Activated CD4-positive, alpha-beta T cell treated with anti-CD3 and anti-CD28 coated beads, Interleukin-2, amount 50 U/mL, for 16 hours (primary cell): ENCODE results near the gene MET.
"Not testable (repeated sequence)": the region's sequence is repeated elsewhere in the genome, so short reads cannot be mapped to it uniquely, and the experiment has no call there.

ENCODE experiments used
- DNase-seq: peaks from one replicate; pipeline ENCODE4 v3.0.0-alpha.2; 2020

Gene MET

DNA sequence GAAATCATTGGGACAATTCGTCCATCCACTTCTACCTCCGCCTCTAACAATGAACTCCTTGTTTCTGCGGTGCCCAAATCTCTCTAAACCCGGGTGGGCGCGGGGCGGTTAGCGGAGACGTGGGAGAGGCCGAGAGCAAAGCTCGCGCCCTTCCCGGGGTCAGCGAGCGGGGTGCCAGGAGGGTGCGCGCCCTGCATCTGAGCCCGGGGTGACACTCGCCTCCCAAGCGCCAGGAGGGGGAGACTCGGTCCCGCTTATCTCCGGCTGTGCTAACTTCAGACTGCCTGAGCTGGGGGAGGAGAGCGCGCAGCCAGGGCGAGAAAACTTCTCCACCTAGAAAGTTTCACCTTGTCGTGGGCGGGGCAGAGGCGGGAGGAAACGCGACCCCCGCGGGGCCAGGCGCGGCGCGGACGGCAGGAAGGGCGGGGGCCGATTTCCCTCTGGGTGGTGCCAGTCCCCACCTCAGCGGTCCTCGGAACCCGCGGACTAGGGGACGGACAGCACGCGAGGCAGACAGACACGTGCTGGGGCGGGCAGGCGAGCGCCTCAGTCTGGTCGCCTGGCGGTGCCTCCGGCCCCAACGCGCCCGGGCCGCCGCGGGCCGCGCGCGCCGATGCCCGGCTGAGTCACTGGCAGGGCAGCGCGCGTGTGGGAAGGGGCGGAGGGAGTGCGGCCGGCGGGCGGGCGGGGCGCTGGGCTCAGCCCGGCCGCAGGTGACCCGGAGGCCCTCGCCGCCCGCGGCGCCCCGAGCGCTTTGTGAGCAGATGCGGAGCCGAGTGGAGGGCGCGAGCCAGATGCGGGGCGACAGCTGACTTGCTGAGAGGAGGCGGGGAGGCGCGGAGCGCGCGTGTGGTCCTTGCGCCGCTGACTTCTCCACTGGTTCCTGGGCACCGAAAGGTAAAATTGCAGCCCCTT is at the start of gene MET:
MET (plus strand) TSS at position 516 of the 915 bp plus-strand sequence. CDS start 26,889 bp downstream, outside the sequence.
- DNase-seq, result peak; percentile 63

DNA sequence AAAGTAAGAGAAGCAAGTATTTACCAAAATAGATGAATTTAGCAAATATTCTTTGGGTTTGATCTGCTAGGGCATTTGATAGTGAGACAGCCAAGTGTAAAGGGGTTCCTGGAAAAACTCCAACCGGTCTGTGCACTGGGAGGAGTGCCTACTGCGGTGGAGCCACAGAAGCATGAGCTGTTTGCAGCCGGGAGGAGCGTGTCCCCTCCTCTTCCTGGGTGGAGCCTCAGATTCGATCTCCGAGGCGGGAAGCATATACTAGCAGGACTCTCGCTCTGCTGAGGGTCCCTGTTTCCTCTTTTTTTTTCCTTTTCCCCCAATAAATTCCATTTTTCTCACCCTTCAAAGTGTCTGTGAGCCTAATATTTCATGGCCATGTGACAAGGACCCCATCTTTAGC is 45.1 kb upstream of the MET start:
- DNase-seq, result no peak

DNA sequence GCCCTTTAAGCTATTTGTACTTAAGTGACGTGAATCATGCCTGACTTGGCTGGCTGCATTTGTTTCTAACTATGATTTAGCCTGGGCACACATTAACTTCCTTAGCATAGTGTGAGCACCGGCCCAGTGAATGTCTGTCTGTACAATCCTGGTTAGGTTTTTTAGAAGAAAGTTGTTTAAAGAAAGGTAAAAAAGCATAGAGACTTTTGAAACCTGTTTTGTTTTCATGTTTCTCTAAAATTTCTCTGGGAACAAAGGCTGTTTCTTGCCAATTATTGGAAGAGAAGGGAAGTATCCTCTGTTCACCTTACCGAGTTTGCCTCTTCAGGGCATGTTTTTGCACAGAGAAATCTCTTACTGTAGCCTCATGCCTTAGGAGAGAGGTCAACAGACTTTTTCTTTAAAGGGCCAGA is 42.9 kb upstream of the MET start:
- no peak for DNase-seq

DNA sequence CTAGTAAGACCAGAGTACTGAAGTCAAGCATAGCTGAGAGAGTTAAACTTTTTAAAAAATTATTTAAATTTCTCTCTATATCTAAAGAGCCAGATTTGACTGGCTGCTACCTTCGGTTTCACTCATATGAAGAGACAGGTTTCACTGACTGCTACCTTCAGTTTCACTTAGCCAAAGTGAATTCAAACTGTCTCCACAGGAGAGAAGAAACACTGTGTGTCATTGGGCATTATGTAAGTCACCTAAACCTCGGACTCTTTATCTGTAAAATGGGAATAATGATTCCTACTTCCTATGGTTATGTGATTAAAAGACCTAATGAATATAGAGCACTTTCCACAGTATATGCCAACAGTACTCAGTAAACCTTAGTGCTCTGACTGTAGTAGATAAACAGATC is 41.6 kb upstream of the MET start:
- DNase-seq, result peak; percentile 36

DNA sequence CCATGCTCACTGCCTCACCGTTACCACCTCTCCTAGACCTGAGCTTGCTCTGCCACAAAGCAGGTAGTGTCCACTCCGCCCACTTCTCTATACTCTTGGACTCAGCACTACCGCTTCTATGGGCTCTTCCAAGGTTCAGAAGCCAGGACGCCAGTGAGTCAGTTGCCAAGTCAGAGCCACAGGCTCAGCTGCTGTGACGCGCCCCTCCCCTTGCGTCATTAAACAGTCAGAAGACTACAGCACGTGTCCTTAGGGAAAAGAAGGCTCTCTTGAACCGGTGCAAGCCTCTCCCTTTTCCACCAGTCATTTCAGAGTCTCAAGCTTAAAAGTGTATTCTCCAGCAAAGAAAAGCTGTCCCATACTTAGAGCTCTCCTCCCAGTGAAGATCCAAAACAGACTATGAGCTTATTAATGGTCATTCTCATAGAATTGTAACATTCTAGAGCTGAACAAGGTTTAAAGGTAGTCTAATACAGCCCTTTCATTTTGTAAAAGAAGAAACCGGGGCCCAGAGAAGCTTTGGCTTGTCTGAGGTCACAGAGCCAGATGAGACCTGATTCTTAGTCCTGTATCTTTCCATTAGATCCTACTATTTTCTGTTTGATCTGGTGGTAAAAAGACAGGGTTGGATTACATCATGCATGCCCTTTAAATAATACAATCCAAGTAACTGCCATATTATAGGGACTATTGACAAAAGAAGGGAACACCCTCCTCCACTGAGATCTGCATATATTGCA is 40.9 kb upstream of the MET start:
- DNase-seq, result no peak

DNA sequence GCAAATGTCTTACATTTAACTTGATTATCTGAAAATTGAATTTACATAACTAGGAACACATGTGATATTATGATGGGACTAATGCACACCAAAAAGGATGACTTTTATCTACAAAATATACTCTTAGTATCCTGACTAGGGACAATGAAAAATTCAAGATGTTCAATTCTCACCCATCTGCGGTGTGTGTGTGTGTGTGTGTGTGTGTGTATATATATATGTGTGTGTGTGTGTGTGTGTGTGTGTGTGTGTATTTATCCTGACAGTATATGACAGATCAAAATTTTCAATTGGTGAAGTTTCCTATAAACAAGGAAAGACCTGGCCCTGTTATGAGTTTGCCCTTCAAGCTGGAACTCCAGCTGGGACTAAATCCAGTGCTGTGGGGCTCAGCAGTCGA is 40.3 kb upstream of the MET start:
- DNase-seq, result no peak

DNA sequence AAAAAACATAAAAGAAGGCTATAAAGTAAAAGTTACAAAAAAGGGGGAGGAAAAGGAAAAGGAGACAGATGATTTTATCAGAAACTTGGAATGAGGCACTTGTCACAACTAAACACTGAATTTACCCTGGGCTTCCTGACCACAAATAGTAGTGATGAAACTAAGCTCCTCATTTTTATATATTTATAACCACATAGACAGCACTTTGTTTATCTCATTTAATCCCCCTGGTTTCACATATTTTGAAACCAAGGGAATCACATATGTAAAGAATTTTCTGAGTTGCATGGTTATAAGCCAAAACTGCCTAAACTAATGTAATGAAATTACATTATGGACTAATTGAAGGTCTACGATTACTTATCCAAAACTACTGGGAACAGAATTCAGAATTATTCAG is 39.6 kb upstream of the MET start:
- DNase-seq, result no peak

DNA sequence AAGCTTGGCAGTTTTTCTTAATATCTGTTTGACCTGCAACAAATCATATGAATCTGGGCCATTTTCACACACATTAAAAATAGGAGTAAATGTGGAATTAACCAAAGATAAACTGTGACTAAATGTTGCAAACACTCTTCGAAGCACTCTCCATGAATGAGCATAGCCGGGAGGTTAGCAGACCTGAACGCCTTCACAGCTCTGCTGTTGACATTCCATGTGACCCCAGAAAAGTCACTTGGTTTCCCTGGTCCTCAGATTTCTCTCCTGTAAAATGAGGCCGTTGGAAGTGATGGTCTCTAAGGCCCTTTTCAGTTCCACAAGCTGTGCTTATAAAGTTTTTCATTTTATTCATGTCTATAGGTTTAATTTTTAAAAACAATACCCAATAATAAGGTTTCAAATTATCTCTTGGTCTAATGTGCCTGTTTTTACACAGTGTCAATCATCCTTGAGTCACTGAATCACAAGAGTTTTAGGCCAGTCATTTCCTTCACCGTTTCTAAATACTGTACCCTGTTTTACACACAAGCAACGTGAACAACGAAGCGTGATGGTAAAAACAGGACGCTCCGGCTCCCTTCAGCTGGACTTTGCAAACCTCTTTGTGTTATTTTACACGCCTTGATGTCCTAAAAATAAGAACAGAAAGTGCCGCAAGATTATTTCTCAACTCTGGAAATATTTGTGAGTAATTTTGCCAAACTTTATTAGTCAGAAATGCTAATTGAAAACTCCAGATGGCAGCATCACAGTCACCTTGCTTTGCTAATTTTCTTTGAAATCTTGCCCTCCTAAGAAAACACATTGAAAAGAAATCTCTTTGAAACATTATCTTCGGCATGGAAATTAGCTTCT is 38.6 kb upstream of the MET start:
- DNase-seq, result no peak

DNA sequence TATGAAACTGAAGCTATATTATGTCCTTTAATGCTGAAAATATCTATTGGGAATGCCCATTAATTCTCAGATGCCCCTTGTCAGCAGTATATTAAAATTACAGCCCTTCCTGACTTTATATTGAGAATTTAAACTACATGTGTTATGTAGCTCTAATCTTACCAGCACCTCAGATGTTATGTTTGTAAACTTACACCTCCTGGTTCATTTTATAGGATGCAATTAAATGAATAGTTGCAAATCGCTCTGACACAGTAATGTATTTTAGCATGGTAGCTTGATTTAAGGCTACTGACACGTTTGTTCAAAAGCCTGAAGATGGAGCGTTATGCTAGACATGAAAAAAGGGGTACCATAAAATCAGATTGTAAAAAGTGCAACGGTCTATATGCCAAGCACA is 35.0 kb upstream of the MET start:
- DNase-seq, result no peak

DNA sequence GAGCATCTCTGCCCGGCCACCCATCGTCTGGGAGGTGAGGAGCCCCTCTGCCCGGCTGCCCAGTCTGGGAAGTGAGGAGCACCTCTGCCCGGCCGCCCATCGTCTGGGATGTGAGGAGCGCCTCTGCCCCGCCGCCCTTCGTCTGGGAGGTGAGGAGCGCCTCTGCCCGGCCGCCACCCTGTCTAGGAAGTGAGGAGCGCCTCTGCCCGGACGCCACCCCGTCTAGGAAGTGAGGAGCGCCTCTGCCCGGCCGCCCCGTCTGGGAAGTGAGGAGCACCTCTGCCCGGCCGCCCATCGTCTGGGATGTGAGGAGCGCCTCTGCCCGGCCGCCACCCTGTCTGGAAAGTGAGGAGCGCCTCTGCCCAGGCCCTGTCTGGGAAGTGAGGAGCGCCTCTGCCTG is 33.4 kb upstream of the MET start:
- DNase-seq, result not testable (repeated sequence)

DNA sequence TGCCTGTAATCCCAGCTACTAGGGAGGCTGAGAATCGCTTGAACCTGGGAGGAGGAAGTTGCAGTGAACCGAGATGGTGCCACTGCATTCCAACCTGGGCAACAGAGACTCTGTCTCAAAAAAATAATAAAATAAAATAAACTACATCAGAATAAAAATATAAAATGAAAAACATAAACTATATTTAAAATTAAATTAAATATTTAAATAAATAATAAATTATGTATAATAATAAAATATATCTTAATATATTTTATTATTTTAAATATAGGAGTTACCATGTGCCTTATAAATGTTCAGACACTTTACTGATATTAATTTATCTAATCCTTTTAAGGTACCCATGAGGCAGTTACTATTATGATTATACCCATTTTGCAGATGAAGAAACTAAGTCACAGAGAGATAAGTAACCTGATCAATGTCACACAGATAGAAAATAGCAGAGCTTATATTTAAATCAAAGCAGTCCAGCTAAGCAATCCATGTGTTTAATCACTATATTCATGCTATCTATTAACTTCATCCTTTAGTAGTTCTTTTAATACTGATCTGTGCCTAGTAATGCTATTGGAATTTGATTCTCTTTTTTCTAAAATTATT is 30.3 kb upstream of the MET start:
- DNase-seq, result no peak

DNA sequence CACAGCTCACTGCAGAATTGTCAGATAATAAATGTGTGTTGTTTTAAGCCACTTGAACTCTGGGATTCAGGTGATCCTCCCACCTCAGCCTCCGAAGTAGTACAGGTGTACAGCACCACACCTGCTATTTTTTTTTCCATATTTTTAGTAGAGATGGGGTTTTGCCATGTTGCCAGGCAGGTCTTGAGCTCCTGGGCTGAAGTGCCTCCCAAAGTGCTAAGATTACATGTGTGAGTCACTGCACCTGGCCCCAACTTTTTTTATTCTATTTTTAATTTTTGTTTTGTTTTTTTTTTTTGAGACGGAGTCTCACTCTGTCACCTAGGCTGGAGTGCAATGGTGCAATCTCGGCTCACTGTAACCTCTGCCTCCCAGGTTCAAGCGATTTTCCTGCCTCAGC is 28.8 kb upstream of the MET start:
- not testable (repeated sequence) for DNase-seq

DNA sequence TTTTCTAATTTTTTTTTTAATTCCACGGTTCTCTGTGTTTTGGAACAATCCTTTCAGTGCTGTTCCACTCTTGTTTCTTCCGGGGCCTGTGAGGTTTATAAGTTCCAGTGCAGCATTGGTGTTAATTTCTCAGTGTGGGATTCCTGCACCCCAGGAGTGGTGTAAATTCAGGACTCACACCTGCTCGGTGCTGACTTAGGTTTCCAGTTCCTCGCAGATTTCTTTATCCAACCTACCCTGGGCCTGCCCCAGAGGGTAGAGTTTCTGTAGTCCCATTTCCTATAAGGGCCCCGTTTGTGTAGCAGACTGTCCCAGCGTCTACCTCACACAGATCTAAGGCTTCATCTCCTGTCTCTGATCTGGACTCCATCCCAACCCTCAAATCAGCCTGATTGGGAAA is 27.4 kb upstream of the MET start:
- DNase-seq, result no peak

DNA sequence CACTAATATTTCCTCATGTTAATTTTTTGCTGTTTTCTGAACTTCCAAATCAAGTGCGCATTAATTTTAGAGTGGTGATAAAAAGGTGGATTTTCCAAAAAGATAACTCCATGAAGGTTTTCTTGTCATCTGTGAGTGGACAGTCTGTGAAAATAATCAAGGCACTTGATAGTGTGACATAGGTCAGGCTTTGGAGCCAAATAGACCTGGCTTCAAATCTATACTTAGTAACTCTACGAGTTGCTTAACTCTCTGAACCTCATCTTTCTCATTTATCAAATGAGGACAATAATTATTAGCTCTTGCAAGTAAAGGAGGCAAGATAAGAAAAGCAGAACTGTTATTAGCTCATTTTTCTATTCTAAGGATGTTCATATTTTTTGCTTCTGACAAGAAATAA is 24.7 kb upstream of the MET start:
- DNase-seq, result no peak

DNA sequence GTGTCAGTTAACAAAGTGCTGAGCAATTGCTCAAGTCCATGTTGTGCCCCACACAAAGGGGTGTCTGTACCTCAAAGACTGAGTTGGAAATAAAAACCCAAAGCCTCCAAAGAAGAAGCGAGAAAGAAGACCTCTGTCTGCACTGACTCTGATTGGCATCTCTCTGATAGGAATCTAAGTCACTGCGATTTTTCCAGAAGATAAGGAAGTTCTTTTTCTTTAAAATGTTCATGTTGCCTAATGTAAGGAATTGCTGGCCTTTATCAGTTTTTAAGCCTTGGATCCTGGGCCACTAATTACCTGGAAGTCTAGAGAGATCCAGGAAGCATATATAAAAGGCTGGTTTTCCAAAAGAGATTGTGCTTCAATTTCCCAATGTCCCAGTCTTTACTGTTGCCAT is 24.1 kb upstream of the MET start:
- no peak for DNase-seq

DNA sequence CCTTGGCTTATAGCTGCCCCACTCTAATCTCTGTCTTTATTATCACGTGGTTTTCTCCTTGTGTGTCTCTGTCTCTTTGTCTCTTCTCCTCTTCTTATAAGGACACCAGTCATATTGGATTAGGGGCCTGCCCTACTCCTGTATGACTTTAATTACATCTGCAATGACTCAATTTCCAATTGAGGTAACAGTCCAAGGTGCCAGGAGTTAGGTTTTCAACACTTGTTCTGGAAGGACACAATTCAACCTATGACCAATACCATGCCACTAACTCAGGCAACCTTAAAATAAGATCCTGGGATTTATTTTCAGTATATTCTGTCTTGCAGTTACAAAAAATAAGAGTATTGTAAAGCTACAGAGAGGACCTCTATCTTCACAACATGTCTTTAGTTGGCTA is 21.6 kb upstream of the MET start:
- no peak for DNase-seq

DNA sequence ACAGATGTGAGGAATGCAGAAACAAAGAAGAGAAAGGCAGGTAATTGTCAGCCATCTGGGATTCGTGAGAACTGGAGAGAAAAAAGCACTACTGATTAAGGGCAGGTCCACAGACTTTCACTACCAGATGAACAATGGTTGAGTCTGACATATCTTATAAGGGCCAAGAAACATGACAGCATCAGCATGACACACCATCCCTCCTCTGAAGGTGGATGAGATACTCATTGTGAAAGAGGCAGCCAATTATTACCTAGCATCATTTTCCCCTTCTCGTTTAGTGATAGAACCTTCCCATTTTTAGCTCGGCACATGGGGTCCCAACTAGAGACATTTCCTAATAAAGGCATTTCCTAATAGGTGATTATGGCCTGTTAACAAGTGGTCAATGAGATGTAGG is 19.2 kb upstream of the MET start:
- DNase-seq, result no peak

DNA sequence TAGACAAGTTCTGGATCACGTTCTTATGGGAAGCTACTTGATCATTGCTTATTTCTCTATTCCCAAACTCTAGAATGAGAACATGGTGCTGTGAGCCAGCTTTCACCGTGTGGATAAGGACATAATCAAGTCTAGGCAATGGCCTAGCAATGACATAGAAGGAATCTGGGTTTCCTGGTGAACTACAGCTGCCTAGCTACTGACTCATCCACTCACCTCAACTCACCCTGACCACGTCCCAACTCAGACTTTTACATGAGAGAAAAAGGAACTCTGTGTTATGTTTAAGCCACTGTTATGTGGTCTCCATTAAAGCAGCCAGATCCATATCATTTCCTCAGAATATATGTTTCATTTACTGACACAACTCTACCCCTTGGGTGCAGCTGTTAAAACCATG is 18.8 kb upstream of the MET start:
- no peak for DNase-seq

DNA sequence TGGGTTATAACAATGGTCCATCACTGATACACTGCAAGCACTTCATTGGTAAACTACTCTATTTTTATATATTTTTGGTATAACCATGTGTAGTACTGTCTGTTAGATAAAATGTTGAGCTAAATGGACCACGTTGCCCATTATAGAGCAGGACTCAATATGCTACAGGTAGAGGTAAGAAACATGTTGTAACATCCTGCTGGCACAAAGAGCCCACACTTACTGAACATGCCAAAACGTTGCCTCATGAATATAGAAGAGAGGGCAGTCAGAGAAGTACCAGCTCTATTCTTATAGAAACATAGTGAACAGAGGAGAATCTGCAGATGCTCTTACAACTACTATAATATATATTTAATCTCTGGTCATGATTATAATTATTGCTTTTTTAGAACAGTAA is 18.4 kb upstream of the MET start:
- no peak for DNase-seq

DNA sequence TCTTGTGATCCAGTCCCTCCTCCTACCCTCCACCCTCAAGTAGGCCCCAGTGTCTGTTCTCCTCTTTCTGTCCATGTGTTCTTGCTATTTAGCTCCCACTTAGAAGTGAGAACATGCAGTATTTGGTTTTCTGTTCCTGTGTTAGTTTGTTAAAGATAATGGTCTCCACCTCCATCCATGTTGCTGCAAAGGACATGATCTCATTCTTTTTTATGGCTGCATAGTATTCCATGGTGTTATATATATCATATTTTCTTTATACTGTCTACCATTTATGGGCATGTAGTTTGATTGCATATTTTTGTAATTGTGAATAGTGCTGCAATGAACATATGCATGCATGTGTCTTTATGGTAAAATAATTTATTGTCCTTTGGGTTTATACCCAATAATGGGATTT is 12.7 kb upstream of the MET start:
- DNase-seq, result not testable (repeated sequence)

DNA sequence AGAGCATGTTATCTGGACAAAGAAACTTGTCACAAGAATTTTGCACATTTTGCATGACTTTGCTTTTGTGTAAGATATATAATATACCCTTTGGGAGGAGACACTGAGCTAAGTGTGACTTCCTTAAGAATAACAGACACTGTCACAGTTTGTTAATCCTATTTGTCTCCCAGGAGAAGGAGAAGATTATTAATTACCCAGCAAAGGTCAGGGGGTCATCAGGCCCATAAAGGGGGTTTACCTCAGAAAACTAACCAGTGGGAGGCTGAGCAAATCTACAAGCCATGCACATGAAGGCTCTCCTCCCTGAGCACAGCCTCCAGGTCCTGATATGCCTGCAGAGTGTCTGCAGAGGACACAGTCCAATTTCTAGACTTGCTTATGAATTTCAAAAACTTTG is 10.1 kb upstream of the MET start:
- DNase-seq, result no peak

DNA sequence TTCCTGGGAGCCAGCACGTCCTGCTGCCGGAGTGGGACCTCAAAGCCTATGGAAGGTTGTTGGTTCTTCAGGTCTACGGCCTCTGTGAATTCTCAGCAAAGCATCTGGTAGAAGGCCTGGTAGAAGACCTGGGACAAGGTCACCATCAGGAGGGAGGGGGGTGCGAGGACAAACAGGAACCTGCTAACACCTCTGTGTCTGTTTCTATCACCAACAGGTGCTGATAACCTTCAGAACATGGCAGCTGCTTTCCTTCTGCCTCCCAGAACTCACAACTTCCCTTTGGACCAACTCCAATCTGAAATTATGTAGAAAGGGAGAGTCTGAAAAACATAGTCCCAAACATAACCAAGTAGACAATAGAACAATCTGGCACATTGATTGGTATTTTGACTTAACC is 8.3 kb upstream of the MET start:
- no peak for DNase-seq
